ENCODE data around the gene FNDC1.

FNDC1 gene

DNA sequence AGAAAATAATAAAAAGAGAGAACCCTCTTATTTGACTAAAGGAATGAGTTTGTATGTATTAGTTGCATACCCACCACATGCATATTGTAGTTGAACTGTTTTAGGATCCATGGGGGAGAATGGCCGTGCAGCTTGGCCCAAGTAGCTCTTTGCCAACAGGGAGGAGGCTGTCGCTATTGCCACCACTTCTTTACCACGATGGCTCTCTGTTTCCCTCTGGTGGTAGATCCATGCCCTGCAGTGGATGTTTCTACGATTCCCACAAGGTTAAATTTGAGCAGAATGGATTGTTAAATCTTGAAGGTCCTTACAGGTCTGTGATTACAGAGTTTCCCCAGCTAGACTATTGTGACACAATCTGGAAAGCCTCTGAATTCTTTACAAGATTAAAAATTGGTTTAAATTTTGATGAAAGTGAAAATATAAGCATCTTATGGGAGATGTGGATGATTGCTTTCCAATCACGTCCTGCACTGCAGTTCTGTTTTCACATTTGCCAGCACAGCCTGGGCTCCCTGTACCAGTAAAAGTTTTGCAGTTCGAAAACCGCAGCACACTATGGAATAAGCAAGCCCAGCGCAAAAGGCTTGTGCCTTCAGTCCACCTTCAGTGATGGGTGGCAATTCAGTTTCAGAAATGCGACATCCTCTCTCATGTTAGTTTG, 34.4 kb upstream of the FNDC1 start:
- CTCF ChIA-PET = interaction anchor here (0.5 to 2.4 kb wide), 23 partner anchors 9 to 1178 kb away, joined by 3 to 25 read pairs (median 3); partner anchors contain the start of gene TAGAP
- POLR2A ChIA-PET (ENCODE audit: low non-redundant PET) = no interaction called here
- TF ChIP-seq, protein P1, sequence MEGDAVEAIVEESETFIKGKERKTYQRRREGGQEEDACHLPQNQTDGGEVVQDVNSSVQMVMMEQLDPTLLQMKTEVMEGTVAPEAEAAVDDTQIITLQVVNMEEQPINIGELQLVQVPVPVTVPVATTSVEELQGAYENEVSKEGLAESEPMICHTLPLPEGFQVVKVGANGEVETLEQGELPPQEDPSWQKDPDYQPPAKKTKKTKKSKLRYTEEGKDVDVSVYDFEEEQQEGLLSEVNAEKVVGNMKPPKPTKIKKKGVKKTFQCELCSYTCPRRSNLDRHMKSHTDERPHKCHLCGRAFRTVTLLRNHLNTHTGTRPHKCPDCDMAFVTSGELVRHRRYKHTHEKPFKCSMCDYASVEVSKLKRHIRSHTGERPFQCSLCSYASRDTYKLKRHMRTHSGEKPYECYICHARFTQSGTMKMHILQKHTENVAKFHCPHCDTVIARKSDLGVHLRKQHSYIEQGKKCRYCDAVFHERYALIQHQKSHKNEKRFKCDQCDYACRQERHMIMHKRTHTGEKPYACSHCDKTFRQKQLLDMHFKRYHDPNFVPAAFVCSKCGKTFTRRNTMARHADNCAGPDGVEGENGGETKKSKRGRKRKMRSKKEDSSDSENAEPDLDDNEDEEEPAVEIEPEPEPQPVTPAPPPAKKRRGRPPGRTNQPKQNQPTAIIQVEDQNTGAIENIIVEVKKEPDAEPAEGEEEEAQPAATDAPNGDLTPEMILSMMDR (conservative IDR thresholded peaks at IDR 0.05; ENCODE audit: low read depth) = peak; percentile 91
- H3K27ac ChIP-seq = no peak overlapping the region
- peak; percentile 59 for DNase-seq (ENCODE audit: low spot score)

GRCh38 chr6:159137676-159138075, 31.5 kb upstream of the FNDC1 start:
- TF ChIP-seq, protein P1 (conservative IDR thresholded peaks at IDR 0.05; ENCODE audit: low read depth) = no peak
- ChIA-PET CTCF (no interaction called here), POLR2A (ENCODE audit: low non-redundant PET) (no interaction called here)

GRCh38 chr6:159142531-159142930, 26.7 kb upstream of the FNDC1 start:
- H3K27ac ChIP-seq = no peak overlapping the region
- CTCF ChIA-PET = interaction anchor here (0.7 kb wide), 1 partner anchor 100 kb away, joined by 3 read pairs; no protein-coding TSS in a partner anchor
- TF ChIP-seq, protein P1 (conservative IDR thresholded peaks at IDR 0.05; ENCODE audit: low read depth) = no peak
- no peak for DNase-seq (ENCODE audit: low spot score)
- POLR2A ChIA-PET (ENCODE audit: low non-redundant PET) = no interaction called here

More at GRCh38 chr6:159137676-159138075, 31.5 kb upstream of the FNDC1 start:
- no peak overlapping the region for H3K27ac ChIP-seq
- DNase-seq (ENCODE audit: low spot score) = no peak

GRCh38 chr6:159148641-159149040, 20.6 kb upstream of the FNDC1 start:
- TF ChIP-seq, protein P1 (conservative IDR thresholded peaks at IDR 0.05; ENCODE audit: low read depth) = no peak
- DNase-seq (ENCODE audit: low spot score) = no peak
- POLR2A ChIA-PET (ENCODE audit: low non-redundant PET) = no interaction called here
- H3K27ac ChIP-seq = no peak overlapping the region
- CTCF ChIA-PET = no interaction called here

- no peak for DNase-seq (ENCODE audit: low spot score)
- ChIA-PET POLR2A (ENCODE audit: low non-redundant PET) (no interaction called here), CTCF (interaction anchor here (0.7 kb wide), 1 partner anchor 25 kb away, joined by 3 read pairs; no protein-coding TSS in a partner anchor)
- TF ChIP-seq, protein P1 (conservative IDR thresholded peaks at IDR 0.05; ENCODE audit: low read depth) = no peak
- H3K27ac ChIP-seq = no peak overlapping the region
These were observed 19.6 kb upstream of the FNDC1 start for GRCh38 chr6:159149641-159150040.

- ChIA-PET POLR2A (ENCODE audit: low non-redundant PET) (no interaction called here), CTCF (interaction anchor here (0.6 to 1.0 kb wide), 3 partner anchors 21 to 1545 kb away, joined by 3 to 5 read pairs (median 4); no protein-coding TSS in a partner anchor)
- no peak overlapping the region for H3K27ac ChIP-seq
- peak; percentile 56 for DNase-seq (ENCODE audit: low spot score)
- TF ChIP-seq, protein P1 (conservative IDR thresholded peaks at IDR 0.05; ENCODE audit: low read depth) = peak; percentile 84
These were observed 17.8 kb upstream of the FNDC1 start for GRCh38 chr6:159151266-159151855.

Data from RWPE1 (cell line).